Measurements from ENCODE around the gene PIANP.
A peak's percentile ranks its signal among the peaks of the same experiment; 100 is the strongest.

PIANP gene

DNA sequence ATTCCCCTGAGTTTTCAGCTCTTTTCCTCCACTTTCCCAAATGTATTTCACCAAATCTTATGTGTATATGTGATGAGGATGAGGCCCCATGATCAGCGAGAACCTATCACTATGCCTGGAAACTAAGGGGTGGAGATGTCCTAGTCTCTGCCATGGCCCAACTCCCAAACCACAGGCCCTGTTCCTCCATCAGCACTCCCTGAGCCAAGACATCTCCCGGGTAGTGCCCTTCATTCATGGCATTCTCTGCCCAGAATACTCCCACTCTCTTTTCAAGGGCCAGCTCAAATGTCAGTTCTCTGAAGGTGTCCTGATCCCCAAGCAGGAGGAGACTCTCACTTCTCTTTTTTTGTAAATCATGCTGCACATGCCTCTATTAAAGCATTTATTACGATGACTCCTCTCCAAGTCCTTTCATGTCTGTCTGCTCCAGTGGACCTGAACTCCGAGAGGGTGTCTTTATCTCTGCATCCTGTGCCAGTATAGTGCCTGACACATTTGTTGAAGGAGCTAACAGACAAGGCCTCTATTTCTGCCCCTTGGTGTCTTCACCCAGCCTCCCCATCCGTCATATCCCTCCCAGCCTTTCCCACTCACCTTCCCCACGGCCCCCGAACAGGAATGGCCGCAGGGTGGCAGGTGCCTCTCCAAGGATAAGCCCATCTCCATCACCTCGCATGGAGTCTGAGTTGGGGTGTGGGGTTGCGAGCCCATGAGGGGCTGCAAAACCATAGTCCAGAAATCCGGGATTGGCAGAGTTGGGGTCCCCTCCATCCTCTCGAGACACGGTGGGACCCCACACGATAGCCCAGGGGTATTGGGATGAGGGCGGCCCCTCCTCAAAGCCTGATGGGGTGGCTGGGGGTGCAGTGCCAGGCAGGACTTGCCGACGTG, 3.7 kb downstream of the PIANP start:
- TF ChIP-seq TAF1 (IDR thresholded peaks at IDR 0.05; ENCODE audit: low read depth, low read length) (no peak), SPI1 (IDR thresholded peaks at IDR 0.05; ENCODE audit: low read depth, low read length) (peak; percentile 97)
- peak; percentile 86 for FAIRE-seq

DNA sequence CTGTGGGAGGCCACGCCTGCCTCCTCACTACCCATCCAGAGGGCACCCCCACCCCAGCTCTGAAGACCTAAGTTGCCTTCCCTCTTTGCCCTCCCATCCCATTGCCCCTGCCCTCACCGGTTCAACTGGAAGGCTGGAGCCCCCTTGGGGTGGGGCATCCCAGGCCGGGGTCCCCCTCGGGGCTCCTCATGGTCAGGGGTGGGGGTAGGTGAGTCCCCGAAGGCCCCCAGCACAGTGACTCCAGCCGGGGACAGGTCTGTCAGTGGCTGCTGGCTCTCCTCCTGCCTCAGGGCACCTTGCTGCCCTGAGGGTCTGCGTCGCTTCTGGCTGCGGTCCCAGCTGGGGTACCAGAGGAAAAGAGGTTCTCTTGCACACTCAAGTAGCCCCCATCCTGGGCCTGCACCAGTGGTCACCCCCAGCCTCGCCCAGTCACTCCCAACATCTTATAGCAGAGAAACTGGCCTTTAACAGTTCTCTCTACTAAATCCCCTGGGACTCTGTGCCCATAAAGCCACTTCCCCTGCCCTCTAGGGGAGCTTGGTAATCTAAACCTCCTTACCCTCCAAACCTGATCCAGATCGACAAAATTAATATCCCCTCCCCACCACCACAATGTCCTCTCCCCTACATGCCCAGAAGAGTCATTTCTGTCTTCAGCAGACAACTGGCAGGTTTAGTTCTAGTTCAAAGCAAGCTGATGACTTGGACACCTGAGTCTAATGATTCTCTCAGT, 5.1 kb downstream of the PIANP start:
- DNase-seq (ENCODE audit: insufficient read length, low spot score) (no peak), FAIRE-seq (no peak)
- TF ChIP-seq POU2F2 (IDR thresholded peaks at IDR 0.05; ENCODE audit: low read depth, low read length) (no peak), POLR2AphosphoS5 (IDR thresholded peaks at IDR 0.05; ENCODE audit: low read depth, low read length) (no peak), TAF1 (IDR thresholded peaks at IDR 0.05; ENCODE audit: low read depth, low read length) (no peak), PAX5 (IDR thresholded peaks at IDR 0.05; ENCODE audit: insufficient read depth, low read length, severe bottlenecking) (no peak), POLR2A (IDR thresholded peaks at IDR 0.05; ENCODE audit: low read depth, low read length) (no peak), SPI1 (IDR thresholded peaks at IDR 0.05; ENCODE audit: low read depth, low read length) (no peak)

More for the DNA sequence above, 3.7 kb downstream of the PIANP start:
- peak; percentile 52 for DNase-seq (ENCODE audit: insufficient read length, low spot score)

DNA sequence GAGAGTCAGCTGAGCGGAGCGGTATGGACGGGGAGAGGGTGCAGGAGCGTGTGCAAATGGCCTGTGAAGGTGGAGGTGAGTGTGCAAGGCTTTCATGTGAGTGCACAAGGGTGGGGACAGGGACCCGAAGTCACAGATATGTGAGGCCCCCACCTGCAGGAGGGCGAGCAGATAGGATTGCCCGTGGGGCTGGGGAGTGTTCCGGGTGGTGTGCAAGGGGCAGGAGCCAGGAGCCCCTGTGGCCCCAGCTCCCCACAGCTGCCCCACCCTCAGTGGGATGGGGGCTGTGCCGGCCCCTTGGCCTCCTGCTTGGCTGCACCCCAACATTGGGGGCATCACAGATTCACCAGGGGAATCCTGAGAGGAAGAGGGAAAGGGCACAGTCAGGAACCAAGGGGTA, 5.9 kb downstream of the PIANP start:
- TF ChIP-seq POLR2A (IDR thresholded peaks at IDR 0.05; ENCODE audit: low read depth, low read length) (no peak), POU2F2 (IDR thresholded peaks at IDR 0.05; ENCODE audit: low read depth, low read length) (no peak), SPI1 (IDR thresholded peaks at IDR 0.05; ENCODE audit: low read depth, low read length) (no peak), PAX5 (IDR thresholded peaks at IDR 0.05; ENCODE audit: insufficient read depth, low read length, severe bottlenecking) (no peak), POLR2AphosphoS5 (IDR thresholded peaks at IDR 0.05; ENCODE audit: low read depth, low read length) (no peak), TAF1 (IDR thresholded peaks at IDR 0.05; ENCODE audit: low read depth, low read length) (no peak)
- DNase-seq (ENCODE audit: insufficient read length, low spot score) (no peak), FAIRE-seq (no peak)

DNA sequence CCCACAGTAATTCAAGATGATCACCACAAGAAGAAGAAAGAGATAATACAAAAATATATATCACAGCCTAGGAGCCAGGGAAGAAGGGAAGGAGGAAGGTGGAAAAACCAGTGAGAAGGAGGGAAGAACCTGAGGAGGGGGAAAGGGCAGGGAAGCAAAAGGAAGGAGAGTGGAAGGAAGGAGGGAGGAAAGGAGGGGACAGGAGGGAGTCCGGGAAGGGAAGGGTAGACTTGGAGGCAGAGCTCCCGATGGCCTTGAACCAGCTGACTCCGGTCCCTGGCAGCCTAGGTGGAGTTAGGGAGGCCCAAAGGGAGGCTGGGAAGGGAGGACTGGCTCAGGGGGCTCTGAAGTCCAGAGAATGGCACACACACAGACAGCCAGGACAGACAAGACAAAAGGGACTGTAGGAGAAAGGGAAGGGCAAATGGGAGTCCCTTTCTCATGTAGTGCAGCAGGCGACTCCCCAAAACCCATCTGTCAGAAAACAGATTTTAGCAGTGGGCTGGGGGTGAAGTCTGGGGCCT, 6.7 kb downstream of the PIANP start:
- TF ChIP-seq TAF1 (IDR thresholded peaks at IDR 0.05; ENCODE audit: low read depth, low read length) (no peak), POLR2AphosphoS5 (IDR thresholded peaks at IDR 0.05; ENCODE audit: low read depth, low read length) (no peak), POLR2A (IDR thresholded peaks at IDR 0.05; ENCODE audit: low read depth, low read length) (no peak), PAX5 (IDR thresholded peaks at IDR 0.05; ENCODE audit: insufficient read depth, low read length, severe bottlenecking) (no peak), POU2F2 (IDR thresholded peaks at IDR 0.05; ENCODE audit: low read depth, low read length) (no peak), SPI1 (IDR thresholded peaks at IDR 0.05; ENCODE audit: low read depth, low read length) (no peak)
- DNase-seq (ENCODE audit: insufficient read length, low spot score) (no peak), FAIRE-seq (no peak)

DNA sequence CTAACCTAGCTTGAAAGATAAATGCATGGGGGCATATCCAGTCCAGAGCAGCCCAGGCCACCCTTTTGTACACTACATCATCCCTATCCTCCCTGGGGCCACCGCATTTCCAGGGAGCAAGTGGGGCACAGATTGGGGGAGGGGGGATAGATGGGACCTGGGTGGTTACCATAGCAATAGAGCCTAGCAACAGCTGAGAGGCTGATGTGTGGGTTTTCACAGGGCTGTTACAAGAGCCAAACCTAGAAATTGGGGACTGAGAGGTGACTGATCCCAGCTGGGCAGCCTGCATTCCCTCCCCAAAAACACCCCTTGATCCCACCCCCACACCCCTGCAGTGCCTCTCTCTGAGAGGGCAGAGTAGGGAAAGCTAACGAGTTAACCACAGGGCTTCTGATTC, 7.7 kb downstream of the PIANP start:
- TF ChIP-seq PAX5 (IDR thresholded peaks at IDR 0.05; ENCODE audit: insufficient read depth, low read length, severe bottlenecking) (no peak), POLR2AphosphoS5 (IDR thresholded peaks at IDR 0.05; ENCODE audit: low read depth, low read length) (no peak)
- no peak for DNase-seq (ENCODE audit: insufficient read length, low spot score)
- FAIRE-seq, result no peak

DNA sequence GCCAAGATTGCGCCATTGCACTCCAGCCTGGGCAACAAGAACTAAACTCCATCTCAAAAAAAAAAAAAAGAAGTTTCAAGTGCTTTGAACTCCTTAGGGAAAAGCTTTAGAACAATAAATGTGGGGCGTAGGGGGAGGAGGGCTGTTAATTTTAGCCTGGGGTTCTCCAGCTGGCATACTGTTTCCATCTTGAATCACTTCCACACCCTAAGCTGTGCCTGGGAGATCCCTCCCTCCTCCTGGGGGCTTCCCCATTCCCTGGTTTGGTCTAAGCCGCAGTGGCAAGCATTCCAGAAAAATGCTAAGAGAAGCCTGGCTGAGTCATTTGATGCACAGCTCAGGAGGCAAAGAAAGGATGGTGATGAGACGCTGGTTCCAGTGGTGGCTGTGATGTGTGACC, 9.1 kb downstream of the PIANP start:
- no peak for DNase-seq (ENCODE audit: insufficient read length, low spot score)
- TF ChIP-seq SPI1 (IDR thresholded peaks at IDR 0.05; ENCODE audit: low read depth, low read length) (no peak), POU2F2 (IDR thresholded peaks at IDR 0.05; ENCODE audit: low read depth, low read length) (no peak), POLR2A (IDR thresholded peaks at IDR 0.05; ENCODE audit: low read depth, low read length) (no peak), PAX5 (IDR thresholded peaks at IDR 0.05; ENCODE audit: insufficient read depth, low read length, severe bottlenecking) (no peak), TAF1 (IDR thresholded peaks at IDR 0.05; ENCODE audit: low read depth, low read length) (no peak), POLR2AphosphoS5 (IDR thresholded peaks at IDR 0.05; ENCODE audit: low read depth, low read length) (no peak)

DNA sequence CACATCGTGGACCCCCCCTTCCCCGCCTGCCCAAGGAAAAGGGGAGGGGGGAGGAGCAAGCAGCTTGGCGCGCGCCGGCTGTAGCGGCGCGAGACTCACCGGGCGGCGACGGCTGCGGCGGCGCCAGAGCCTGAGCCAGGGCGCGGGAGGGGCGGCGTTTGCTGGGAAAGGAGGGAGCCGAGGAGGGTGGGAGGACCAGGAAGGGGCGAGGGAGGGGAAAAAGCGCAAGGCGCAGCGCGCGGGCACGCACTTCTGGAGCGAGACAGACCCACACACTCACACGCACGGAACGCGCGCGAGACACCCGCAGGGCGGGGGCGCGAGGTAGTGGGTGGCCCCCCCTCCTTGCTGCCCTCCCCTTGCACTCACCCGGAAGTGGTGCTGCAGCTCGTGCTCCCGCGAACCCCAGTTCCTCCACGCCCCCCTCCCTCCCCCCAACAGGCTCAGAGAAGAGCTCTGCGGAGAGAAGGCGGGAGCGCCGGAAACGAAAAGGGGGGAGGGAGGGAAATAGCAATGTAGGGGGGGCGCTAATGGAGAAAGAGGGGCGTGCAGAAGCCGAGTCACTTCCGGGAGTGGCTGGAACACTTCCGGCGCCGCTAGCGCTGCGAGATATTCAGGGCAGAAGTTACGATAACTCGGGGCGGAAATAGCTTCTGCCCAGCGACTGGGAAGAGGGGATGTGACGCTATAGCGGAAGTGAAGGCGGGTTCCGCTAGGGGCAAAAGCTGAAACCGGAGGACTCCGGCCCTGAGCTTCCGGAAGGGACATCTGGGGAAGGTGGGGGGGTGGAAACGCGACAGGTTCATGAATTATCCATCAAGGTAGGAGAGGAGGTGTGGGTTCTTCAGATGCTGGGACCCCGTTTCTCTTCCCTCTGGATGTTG, 11.4 kb downstream of the PIANP start, which contains the start of gene ZNF384:
Gene ZNF384, minus strand, starts transcription at position 377 of the 884 bp plus-strand sequence. CDS start 9,855 bp downstream, outside the sequence.
- DNase-seq (ENCODE audit: insufficient read length, low spot score), result peak; percentile 96
- peak; percentile 97 for FAIRE-seq

More for the DNA sequence above, 9.1 kb downstream of the PIANP start:
- FAIRE-seq, result no peak

DNA sequence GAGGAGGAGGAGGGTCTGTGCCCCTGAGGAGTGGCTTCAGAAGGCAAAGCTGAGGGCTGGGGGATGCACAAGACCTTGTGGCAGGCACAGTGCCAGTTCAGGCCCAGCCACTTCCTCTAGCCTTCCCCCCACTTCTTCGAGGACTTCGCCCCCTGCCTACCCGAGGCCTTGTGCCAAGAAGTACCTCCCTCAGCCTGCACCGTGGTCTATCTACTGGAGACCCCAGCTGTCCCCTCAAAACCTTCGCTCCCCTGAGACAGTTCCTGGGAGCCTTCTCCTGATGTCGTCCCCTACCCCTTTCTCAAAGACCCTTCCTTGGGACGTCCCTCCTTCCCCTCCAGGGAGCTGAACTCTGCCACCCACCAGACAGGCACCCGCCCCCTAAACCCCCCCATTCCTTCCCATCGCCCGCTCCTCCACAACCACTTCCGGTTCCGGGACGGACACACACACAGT, 12.0 kb downstream of the PIANP start:
- FAIRE-seq (no peak), DNase-seq (ENCODE audit: insufficient read length, low spot score) (no peak)
- TF ChIP-seq POLR2AphosphoS5 (IDR thresholded peaks at IDR 0.05; ENCODE audit: low read depth, low read length) (no peak), PAX5 (IDR thresholded peaks at IDR 0.05; ENCODE audit: insufficient read depth, low read length, severe bottlenecking) (no peak), TAF1 (IDR thresholded peaks at IDR 0.05; ENCODE audit: low read depth, low read length) (no peak), SPI1 (IDR thresholded peaks at IDR 0.05; ENCODE audit: low read depth, low read length) (0 out of 2 replicates have a peak, but pooled peaks have one; percentile 25)

More for the DNA sequence above, 11.4 kb downstream of the PIANP start, which contains the start of gene ZNF384:
- peak; percentile 83 for TF ChIP-seq POLR2A (IDR thresholded peaks at IDR 0.05; ENCODE audit: low read depth, low read length)
- peak; percentile 3 for TF ChIP-seq PAX5 (IDR thresholded peaks at IDR 0.05; ENCODE audit: insufficient read depth, low read length, severe bottlenecking)
- peak; percentile 49; the same call in 1 of the 2 replicates for TF ChIP-seq TAF1 (IDR thresholded peaks at IDR 0.05; ENCODE audit: low read depth, low read length)
- TF ChIP-seq POU2F2 (IDR thresholded peaks at IDR 0.05; ENCODE audit: low read depth, low read length), result peak; percentile 61; the same call in 1 of the 2 replicates
- peak; percentile 63 for TF ChIP-seq POLR2AphosphoS5 (IDR thresholded peaks at IDR 0.05; ENCODE audit: low read depth, low read length)
- TF ChIP-seq SPI1 (IDR thresholded peaks at IDR 0.05; ENCODE audit: low read depth, low read length), result peak; percentile 60
